Measurements from ENCODE around the gene B4GALNT1.

B4GALNT1 gene

DNA sequence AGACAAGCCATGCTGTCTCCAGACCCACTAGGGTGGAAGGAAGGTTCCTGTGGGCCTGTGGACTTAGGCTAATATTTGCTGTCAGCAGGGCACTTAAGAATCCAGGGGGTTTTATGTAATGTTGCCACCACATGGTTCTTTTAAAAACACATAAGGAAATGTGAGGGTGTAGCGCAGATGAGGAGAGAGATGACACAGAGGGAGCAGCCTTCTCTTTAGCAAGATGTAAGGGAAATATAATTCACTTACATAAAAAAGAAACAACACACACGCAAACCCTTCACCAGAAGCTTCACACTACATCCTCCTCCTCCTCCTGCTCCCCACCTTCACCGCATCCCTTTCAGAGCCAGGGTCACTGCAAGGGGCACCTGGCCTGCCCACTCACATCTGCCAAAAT lies 46.9 kb downstream of the B4GALNT1 start:
- TF ChIP-seq PPARA (CRISPR knock-in tag; IDR thresholded peaks at IDR 0.05; ENCODE audit: borderline replicate concordance) (no peak), GLIS3 (CRISPR knock-in tag; IDR thresholded peaks at IDR 0.05) (no peak), BACH2 (CRISPR knock-in tag; IDR thresholded peaks at IDR 0.05; ENCODE audit: borderline replicate concordance) (no peak), ZC3H10 (CRISPR knock-in tag; IDR thresholded peaks at IDR 0.05) (no peak), ZFP3 (CRISPR knock-in tag; IDR thresholded peaks at IDR 0.05) (no peak), TOX (CRISPR knock-in tag; IDR thresholded peaks at IDR 0.05; ENCODE audit: borderline replicate concordance) (no peak), ESRRG (CRISPR knock-in tag; IDR thresholded peaks at IDR 0.05) (no peak), ZFP30 (CRISPR knock-in tag; IDR thresholded peaks at IDR 0.05) (no peak), SNAI2 (CRISPR knock-in tag; IDR thresholded peaks at IDR 0.05) (no peak), ZNF8 (CRISPR knock-in tag; IDR thresholded peaks at IDR 0.05) (no peak), CSDC2 (CRISPR knock-in tag; IDR thresholded peaks at IDR 0.05) (no peak)
- TF ChIP-seq, protein P1, sequence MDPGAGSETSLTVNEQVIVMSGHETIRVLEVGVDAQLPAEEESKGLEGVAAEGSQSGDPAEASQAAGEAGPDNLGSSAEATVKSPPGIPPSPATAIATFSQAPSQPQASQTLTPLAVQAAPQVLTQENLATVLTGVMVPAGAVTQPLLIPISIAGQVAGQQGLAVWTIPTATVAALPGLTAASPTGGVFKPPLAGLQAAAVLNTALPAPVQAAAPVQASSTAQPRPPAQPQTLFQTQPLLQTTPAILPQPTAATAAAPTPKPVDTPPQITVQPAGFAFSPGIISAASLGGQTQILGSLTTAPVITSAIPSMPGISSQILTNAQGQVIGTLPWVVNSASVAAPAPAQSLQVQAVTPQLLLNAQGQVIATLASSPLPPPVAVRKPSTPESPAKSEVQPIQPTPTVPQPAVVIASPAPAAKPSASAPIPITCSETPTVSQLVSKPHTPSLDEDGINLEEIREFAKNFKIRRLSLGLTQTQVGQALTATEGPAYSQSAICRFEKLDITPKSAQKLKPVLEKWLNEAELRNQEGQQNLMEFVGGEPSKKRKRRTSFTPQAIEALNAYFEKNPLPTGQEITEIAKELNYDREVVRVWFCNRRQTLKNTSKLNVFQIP (CRISPR knock-in tag; IDR thresholded peaks at IDR 0.05; ENCODE audit: borderline replicate concordance, low read depth), result no peak
- no peak for ATAC-seq

DNA sequence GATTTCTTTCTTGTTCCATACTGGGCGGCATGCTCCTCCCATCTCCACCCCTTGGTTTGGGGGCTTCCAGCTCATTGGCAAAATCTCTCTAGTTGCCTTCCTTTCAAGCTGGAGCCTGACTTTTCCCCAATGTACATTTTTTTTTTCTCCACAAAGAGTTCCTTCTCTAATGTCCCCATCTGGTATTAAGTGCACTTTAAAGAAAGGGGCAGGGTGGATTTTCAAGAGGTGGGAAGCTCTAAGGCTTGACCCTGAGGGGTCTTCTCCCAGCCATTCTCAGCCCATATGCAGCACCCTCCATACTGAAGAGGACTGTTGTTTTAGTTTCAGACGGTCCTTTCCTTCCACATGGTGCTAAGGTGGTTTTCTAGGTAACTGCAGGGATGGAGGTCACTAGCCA lies 47.8 kb downstream of the B4GALNT1 start:
- TF ChIP-seq ZC3H10 (CRISPR knock-in tag; IDR thresholded peaks at IDR 0.05) (no peak), ISL1 (CRISPR knock-in tag; IDR thresholded peaks at IDR 0.05) (no peak), TSHZ2 (CRISPR knock-in tag; IDR thresholded peaks at IDR 0.05) (no peak), OSR1 (CRISPR knock-in tag; IDR thresholded peaks at IDR 0.05) (no peak), TCF4 (CRISPR knock-in tag; IDR thresholded peaks at IDR 0.05; ENCODE audit: borderline replicate concordance) (no peak), SNAI2 (CRISPR knock-in tag; IDR thresholded peaks at IDR 0.05) (no peak), PPARA (CRISPR knock-in tag; IDR thresholded peaks at IDR 0.05; ENCODE audit: borderline replicate concordance) (no peak)
- TF ChIP-seq, protein P1 (CRISPR knock-in tag; IDR thresholded peaks at IDR 0.05; ENCODE audit: borderline replicate concordance, low read depth), result no peak
- TF ChIP-seq, protein P2, sequence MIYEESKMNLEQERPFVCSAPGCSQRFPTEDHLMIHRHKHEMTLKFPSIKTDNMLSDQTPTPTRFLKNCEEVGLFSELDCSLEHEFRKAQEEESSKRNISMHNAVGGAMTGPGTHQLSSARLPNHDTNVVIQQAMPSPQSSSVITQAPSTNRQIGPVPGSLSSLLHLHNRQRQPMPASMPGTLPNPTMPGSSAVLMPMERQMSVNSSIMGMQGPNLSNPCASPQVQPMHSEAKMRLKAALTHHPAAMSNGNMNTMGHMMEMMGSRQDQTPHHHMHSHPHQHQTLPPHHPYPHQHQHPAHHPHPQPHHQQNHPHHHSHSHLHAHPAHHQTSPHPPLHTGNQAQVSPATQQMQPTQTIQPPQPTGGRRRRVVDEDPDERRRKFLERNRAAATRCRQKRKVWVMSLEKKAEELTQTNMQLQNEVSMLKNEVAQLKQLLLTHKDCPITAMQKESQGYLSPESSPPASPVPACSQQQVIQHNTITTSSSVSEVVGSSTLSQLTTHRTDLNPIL (CRISPR knock-in tag; IDR thresholded peaks at IDR 0.05; ENCODE audit: low read depth), result no peak
- TF ChIP-seq, protein P3, sequence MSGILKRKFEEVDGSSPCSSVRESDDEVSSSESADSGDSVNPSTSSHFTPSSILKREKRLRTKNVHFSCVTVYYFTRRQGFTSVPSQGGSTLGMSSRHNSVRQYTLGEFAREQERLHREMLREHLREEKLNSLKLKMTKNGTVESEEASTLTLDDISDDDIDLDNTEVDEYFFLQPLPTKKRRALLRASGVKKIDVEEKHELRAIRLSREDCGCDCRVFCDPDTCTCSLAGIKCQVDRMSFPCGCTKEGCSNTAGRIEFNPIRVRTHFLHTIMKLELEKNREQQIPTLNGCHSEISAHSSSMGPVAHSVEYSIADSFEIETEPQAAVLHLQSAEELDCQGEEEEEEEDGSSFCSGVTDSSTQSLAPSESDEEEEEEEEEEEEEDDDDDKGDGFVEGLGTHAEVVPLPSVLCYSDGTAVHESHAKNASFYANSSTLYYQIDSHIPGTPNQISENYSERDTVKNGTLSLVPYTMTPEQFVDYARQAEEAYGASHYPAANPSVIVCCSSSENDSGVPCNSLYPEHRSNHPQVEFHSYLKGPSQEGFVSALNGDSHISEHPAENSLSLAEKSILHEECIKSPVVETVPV (CRISPR knock-in tag; IDR thresholded peaks at IDR 0.05), result no peak

GRCh38 chr12:57584690-57585089 lies 48.3 kb downstream of the B4GALNT1 start:
- no peak for ATAC-seq
- TF ChIP-seq ZFP30 (CRISPR knock-in tag; IDR thresholded peaks at IDR 0.05), result no peak

More for the DNA sequence above, 47.8 kb downstream of the B4GALNT1 start:
- no peak for ATAC-seq

DNA sequence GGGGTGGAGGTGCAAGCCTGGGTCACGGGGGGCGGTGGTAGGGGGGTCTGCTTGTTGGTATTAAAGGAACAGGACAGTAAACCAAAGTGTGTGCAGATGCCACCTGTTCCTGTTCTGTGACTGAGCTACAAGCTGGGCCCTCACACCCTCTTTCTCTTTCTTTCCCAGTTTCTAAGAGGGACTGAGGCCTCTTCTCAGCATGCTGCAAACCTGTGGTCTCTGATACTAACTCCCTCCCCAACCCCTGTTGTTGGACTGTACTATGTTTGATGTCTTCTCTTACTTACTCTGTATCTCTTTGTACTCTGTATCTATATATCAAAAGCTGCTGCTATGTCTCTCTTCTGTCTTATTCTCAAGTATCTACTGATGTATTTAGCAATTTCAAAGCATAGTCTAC lies 49.0 kb downstream of the B4GALNT1 start:
- TF ChIP-seq ZNF70 (CRISPR knock-in tag; IDR thresholded peaks at IDR 0.05) (no peak), ARNTL (CRISPR knock-in tag; IDR thresholded peaks at IDR 0.05; ENCODE audit: borderline replicate concordance, low read depth) (no peak), ZFP3 (CRISPR knock-in tag; IDR thresholded peaks at IDR 0.05) (no peak)
- ATAC-seq, result no peak
